ENCODE results near the gene TMEM167A.

The TMEM167A gene

DNA sequence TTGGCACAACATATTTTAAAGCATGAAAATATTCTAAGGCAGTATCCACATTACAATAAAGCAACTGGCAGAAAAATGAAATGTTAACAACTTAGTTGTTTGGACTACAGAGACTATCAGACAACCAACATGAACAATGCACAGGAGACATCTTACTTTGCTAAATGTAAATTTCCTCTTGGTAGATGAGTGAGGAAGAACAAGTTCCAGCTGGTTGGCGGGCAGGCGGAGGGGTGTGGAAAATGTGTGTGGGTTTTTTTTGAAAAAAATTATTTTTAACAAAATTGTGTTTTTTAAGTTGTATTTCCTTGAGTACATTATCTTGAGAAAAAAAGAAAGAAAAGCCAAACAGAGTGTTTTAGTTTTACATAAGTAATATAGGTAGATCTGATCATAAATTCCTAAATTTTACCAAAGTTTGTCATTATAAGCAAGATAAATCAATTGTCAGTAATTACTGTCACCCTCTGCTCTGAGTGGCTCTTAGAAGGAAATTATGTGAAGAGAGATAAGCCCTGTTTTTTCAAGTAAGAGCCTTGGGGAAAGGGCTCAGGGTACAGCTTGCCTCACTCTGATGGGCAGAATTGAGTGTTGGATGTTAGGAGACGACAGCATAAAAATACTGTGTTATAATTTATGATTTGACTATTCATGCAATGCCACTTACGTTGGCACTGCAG is 42.5 kb downstream of the TMEM167A start:
- DNase-seq, result no peak

DNA sequence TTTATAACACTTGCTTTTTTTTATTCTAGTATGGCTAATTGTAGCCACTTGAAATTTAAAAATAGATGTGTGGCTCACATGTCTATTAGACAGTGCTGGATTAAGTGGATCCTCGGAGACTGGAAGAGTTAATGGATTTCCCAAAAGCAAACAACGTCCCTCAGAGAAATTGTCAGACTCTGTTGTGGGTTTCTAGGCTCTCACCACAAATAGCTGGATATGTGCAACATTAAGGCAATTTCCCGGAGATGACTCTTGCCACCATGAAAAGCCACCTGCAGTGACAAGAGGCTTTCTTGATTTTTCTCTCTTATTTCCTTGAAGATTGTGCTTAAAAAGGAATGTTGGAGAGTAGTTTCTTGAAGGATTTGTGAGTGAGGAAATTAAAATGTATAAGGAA is 43.2 kb downstream of the TMEM167A start:
- no peak for DNase-seq

DNA sequence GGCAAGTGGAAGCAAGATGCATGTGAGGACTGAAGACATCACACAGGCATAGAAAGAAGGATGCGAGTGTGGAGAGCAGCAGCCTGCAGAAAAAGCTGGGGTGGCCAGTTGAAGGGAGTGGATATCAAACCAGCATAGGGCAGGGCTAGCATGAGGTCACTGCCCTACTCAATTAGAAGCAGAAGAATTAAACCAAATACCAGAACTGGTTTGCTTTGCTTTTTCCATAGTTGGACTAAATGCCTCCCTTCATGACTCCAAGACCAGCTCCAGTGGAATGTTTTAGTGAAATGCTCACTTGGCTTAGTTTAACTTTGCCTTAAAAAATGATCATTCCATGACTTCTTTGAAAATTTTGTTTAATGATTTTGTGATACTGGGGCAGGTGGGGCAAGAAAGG is 45.8 kb downstream of the TMEM167A start:
- no peak for DNase-seq

DNA sequence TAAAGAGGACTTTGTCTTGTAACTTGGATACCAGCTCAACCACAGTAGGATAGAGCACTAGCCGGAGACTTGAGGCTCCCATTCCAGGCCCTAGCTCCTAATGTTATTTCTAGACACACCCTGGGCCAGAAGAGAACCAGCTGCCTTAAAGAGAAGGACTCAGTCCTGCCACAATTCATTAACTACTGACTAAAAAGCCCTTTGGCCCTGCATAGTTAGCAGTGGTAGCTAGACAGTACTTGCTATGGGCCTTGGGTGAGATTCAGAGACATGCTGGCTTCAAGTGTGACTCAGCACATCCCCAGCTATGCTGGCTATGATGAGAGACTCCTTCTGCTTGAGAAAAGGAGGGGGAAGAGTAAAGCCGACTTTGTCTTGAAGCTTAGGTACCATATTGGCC is 47.3 kb downstream of the TMEM167A start:
- DNase-seq, result no peak

DNA sequence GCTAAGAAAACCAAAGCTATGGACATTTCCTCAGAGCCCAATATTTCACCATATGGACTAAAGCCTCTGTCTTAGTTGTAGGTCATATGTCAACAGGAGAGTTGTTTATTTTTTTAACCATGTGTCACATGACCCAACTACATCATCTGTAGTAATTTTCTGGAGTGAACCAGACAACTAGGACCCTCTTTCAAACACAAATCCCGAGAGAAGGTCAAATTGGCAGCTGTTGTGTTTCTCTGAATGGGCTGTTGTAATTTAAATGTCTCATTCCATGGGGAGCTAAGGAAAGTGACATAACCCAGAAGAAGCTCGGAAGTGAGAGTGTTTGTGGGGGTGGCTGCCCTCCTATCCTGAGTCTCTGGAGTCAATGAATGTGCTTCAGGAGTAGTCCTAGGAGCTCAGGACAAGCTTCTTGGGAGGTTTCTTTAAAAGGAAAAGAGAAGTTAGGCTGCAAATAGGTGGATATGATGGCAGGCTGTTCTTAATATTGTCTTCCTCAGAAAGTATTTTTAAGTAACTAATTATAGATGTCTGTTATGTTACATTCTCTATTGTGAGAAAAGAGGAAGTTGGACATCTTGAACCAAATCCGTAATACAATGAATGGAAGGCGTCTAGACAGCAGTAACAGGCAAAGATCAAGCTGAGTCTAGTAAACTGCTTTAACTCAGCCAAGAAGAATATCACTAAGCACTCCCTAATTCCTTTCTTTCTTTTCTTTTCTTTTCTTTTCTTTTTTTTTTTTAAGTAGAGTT is 50.1 kb downstream of the TMEM167A start:
- DNase-seq, result no peak

DNA sequence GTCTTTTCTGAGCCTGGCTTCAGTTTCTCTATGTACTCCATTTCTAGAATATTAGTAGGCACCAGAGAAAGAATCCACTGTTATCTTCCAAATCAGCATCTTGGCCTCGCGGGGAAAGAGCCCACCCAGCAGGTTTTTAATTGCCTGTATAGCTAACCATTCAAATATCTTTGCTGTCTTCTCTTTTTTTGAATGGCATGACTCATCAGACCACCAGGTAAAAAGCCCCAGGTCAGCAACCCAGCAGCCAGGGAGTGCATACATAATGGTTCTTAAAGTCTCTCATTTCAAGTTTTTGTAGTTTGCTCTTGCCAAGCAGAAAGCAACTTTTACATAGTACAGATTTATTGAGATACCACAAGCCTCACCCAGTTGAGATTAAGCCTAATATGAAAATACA is 50.7 kb downstream of the TMEM167A start:
- DNase-seq, result no peak

DNA sequence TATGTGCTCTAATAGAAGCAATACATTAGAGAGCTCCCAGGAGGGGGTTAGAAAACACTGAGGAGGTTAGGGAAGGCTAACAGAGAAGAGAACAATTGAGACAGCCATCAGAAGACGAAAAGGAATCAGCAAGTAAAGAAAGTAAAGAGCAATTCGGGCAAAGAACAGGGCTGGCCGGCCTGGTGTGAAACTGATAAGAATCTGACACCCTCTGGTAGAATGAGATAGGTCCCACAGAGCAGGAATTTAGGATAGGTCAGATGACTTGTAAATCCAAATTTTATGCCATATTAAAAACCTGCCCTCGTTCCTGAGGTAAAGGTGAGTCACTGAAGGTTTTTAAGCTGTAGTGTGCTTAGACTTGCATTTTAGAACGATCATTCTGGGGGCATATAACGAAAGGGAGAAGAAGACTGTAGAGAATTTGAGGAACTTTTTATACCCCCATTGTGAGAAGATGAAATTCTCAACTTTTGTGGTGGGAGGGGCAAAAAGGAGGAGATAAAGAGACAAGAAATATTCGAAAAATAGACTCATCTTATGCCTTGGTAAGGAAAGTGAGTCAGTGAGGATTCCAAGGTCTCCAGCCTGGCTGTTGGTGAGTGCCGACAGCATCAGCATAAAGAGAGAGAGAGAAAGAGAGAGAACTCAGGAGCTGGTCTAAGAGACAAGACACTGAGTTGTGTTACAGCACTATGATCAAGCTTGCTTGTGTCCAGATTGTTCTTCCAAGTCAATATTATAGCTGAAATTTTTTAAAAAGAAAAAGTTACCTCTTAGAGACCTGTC is 51.3 kb downstream of the TMEM167A start:
- DNase-seq, result no peak

DNA sequence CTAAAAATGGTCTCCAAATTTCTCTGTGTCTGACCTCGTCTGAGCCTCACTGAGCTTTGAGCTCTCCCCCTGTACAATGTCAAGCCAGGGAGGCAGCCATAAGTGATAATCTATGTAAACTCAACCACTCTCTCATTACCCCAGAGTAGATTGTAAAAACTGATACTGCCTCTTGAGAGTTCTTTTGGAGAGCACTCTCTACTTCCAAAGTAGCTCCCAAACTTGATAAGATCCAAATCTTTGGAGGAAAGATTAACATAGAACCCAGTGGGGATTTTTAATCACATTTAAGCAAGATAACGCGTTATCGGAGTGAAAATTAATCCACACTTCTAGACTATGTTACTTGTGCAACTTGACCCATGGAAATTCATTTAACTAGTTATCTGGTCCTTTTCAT is 54.9 kb downstream of the TMEM167A start:
- no peak for DNase-seq

DNA sequence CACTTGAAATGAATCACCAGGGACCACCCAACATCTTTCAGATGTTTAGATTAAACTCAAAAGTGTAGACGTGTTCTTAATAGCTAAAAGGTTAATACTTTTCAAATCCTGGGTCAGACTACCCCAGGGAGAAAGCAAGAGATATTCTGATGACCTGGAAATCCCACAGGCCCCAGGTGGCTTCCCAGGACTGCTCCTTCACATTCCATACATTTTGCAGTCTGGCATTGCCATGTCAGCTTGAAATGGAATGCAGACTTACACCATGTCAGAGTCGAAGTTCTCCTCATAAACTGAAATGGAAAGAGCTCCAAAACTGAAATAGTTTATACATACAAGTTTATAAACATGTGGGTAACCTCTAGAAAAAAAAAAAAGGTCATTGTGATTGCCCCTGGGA is 61.5 kb downstream of the TMEM167A start:
- DNase-seq, result no peak

DNA sequence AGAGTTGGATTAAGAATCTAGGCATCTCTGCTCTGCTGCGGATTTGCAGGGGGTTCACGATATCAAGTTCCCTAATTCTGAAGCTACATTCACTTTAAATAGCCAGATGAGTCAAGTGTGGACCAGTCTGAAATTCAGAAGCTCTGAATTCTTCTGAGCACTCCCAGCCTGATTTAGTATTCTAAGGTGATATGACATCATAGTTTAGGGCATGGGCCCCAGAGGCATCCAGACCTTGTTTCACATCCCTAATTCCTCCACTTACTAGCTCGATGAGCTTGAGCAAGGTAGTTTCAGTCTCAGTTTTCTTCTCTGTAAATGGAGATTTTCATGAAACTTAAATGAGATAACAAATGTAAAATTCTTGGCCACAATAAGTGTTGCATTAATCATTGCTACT is 65.2 kb downstream of the TMEM167A start:
- no peak for DNase-seq

DNA sequence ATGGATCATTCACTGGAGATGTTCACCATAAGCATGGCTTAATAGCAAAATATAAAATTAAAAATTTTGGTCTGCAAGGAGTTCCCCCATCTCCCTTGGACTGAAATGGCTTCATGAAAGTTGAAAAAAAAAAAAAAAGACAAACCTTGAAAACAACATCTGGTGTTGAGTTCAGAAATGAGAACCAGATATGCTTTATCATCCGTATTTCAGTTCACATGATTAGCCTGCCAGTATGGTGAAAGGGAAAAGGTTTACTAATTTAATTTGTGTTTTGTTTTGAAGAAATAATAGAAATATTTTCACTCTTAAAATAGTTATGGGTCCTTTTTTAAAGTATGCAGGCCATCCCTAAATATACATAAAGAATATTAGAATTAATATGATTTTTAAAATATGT is 67.8 kb downstream of the TMEM167A start:
- DNase-seq, result no peak

DNA sequence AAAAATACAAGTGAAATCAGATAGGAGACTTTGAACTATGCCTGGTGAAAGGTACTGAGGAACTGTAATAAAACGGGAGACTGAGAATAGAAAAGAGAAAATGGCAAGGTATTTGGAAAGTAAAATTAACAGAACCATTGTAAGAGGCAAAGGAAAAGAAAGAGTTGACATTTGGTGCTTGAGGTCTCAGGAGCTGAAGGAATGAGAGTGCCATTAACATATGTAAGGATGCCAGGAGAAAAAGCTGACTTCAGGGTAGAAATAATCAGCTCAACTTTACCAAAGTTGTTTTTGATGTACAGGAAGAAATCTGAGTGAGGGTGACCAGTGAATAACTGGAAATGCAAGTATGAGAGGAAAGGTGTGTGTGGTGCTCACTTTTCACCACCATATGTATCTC is 69.4 kb downstream of the TMEM167A start:
- DNase-seq, result no peak

DNA sequence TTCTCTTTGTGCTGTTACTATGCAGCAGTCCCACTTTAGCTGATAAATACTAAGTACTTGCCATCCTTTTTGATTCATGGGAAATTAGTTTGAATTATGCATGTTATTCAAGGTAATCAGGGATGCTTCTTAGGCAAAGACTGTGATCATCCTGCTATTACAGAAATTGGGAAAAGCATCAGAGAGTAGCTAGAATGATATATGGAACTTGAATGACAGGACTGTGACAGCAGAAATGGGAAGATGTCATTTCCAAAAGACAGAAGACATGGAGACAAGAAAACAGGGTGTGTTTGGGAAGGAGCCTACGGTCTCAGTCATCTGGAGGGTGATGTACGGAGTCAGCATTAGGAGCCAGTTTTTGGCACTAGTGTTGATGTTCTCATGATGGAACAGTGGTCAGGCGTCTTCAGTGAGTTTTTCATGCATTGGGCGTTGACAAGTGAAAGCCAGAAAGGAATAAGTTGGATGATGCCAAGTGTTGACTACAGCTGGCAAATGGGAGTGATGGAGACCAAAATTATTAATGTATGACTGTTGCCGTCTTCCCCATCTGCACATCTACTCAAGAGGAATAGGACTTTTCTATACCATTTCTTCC is 70.4 kb downstream of the TMEM167A start:
- no peak for DNase-seq

DNA sequence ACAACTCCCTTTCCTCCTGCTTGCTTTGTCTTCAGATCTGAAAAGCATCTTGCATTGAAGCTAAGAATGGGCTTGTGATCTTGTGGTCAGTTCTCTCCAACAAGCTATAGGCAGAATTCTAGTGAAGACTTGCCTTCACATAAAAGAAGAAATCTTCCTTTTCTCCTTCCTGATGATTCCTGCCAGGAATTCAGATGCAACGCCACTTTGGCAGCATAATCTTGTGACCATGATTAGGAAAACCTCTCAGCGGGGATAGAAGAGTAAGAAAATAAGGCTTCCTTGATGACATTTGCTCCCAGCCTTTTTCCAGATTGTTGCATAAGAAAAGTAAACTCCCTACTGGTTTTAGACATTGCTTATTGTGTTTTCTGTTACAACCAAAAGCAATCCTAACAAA is 73.4 kb downstream of the TMEM167A start:
- DNase-seq, result peak in 1 of 6 experiments; percentile 0
